T-helper 17 cell (primary cell): ENCODE measurements around the gene ST8SIA5. TPM values are rescaled to one million over a fixed set of nuclear protein-coding genes. Genes with fewer than 3 reads are reported as not detected.
A peak's percentile ranks its signal among the peaks of the same experiment; 100 is the strongest.
"Not testable (repeated sequence)": the region's sequence is repeated elsewhere in the genome, so short reads cannot be mapped to it uniquely, and the experiment has no call there.

ENCODE experiments used
- ATAC-seq: fragments of 150-1000 bp; cut with Tn5 transposase; 2 replicates; pipeline ENCODE4 v1.10.0; 2021; ENCODE audit warnings: mild to moderate bottlenecking, moderate library complexity
- DNase-seq, 3 donors: peaks; one replicate each; pipeline versions ENCODE4 v3.0.0 to v3.0.0-alpha.2; 2020 to 2021
- H3K9me3 ChIP-seq: one replicate; pipeline ENCODE4 v1.7.0; 2013; ENCODE audit warnings: low read length, mild to moderate bottlenecking; ENCODE audit not compliant: control insufficient read depth, poor library complexity, severe bottlenecking
- H3K27ac Mint-ChIP-seq: one replicate; pipeline ENCODE4 v1.8.0; 2022; ENCODE audit warnings: mild to moderate bottlenecking, moderate library complexity, mixed read lengths
- H3K27me3 Mint-ChIP-seq: one replicate; pipeline ENCODE4 v1.8.0; 2022; ENCODE audit warnings: mixed read lengths
- H3K36me3 Mint-ChIP-seq: one replicate; pipeline ENCODE4 v1.8.0; 2022; ENCODE audit warnings: low read depth, mixed read lengths
- H3K4me1 Mint-ChIP-seq: one replicate; pipeline ENCODE4 v1.8.0; 2022; ENCODE audit warnings: mild to moderate bottlenecking, mixed read lengths
- H3K4me3 Mint-ChIP-seq: one replicate; pipeline ENCODE4 v1.8.0; 2022; ENCODE audit warnings: mild to moderate bottlenecking, moderate library complexity, mixed read lengths
- total RNA-seq, 4 donors: library from RNA in 2 of 4; stranded (reverse) in 2 of 4; gene quantifications; one replicate each; pipeline ENCODE4 v1.2.3 and lab custom pipeline; 2022 to 2026

Gene ST8SIA5
- under 1 TPM in 1 of 2 donors, not detected in 1; 0.34 TPM for total RNA-seq
- total RNA-seq (lab: John Stamatoyannopoulos, UW) = 0 to 0.35 reads per million in 2 donors

DNA sequence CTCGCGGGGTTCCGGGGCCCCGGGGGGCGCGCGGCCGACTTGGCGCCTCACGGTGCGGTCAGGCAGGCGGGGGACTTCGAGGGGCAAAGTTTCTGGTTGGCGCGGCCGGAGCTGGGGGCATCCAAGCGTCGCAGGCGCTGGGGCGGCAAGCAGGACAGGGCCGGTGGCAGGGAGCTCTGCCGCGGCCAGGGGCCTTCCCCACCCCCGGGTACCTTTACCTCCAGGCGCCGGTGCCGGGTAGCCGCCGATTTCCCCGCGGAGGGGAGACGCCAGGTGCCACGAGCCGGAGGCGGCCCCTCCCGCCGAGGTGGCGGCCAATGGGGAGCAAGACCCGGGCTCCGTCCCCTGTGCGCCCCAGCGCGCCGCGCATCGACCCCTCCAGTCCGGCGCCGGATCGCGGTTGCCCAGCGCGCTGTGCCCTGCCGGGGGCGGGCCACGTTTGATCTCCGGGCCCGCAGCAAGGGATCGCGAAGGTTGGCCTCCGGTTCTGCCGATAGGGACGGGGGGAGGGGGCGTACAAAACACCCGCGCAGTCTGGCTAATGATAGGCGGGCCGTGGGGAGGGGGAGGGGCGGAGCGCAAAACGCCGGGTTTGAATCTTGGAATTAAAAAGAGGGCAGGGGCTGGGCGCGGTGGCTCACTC, at the start of gene ST8SIA5:
Gene ST8SIA5, minus strand, starts transcription at position 495 of the 643 bp plus-strand sequence. CDS start 545 bp downstream, outside the sequence.
- ATAC-seq = no peak
- H3K4me3 Mint-ChIP-seq = peak within 1 kb of the TSS; percentile 68
- H3K9me3 ChIP-seq = no peaks in the 10 kb centered on the region
- peaks cover 73% of the 10 kb centered on the region for H3K27me3 Mint-ChIP-seq
- peaks cover 7% of the 10 kb centered on the region for H3K4me1 Mint-ChIP-seq
- no peak within 1 kb of the TSS for H3K27ac Mint-ChIP-seq
- no peaks in the 10 kb centered on the region for H3K36me3 Mint-ChIP-seq
- DNase-seq = no peak

DNA sequence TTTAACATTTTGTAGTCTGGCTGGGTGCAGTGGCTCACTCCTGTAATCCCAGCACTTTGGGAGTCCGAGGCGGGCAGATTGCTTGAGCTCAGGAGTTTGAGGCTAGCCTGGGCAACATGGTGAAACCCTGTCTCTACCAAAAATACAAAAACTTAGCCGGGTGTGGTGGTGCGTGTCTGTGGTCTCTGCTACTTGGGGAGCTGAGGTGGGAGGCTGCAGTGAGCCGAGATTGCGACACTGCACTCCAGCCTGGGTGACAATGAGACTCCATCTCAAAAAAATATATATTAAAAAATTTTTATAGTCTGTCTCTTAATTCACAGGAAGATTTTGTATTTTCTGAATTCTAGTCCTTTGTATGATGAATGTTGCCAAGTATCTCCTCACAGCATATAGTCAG, 39.1 kb upstream of the ST8SIA5 start:
- H3K4me3 Mint-ChIP-seq, H3K4me1 Mint-ChIP-seq, H3K27ac Mint-ChIP-seq, H3K27me3 Mint-ChIP-seq, ATAC-seq, DNase-seq, H3K9me3 ChIP-seq, H3K36me3 Mint-ChIP-seq: not testable (repeated sequence)

- Mint-ChIP-seq H3K4me3 (no peak overlapping the region), H3K4me1 (no peaks in the 10 kb centered on the region), H3K36me3 (no peaks in the 10 kb centered on the region), H3K27me3 (no peaks in the 10 kb centered on the region), H3K27ac (no peak overlapping the region)
- no peak for DNase-seq
- H3K9me3 ChIP-seq = no peaks in the 10 kb centered on the region
- no peak for ATAC-seq
These were observed 37.8 kb upstream of the ST8SIA5 start for GRCh38 chr18:46794607-46795006.

GRCh38 chr18:46793565-46793964, 36.7 kb upstream of the ST8SIA5 start:
- Mint-ChIP-seq H3K4me3 (no peak overlapping the region), H3K36me3 (no peaks in the 10 kb centered on the region), H3K27me3 (no peaks in the 10 kb centered on the region), H3K27ac (no peak overlapping the region), H3K4me1 (no peaks in the 10 kb centered on the region)
- DNase-seq = no peak
- H3K9me3 ChIP-seq = no peaks in the 10 kb centered on the region
- no peak for ATAC-seq

GRCh38 chr18:46789088-46789487, 32.2 kb upstream of the ST8SIA5 start:
- no peaks in the 10 kb centered on the region for H3K9me3 ChIP-seq
- H3K27me3 Mint-ChIP-seq = peaks cover 9% of the 10 kb centered on the region
- H3K27ac Mint-ChIP-seq = no peak overlapping the region
- no peak for DNase-seq
- H3K4me1 Mint-ChIP-seq = no peaks in the 10 kb centered on the region
- H3K36me3 Mint-ChIP-seq = no peaks in the 10 kb centered on the region
- H3K4me3 Mint-ChIP-seq = no peak overlapping the region
- ATAC-seq = no peak

GRCh38 chr18:46787674-46788073, 30.8 kb upstream of the ST8SIA5 start:
- no peaks in the 10 kb centered on the region for H3K9me3 ChIP-seq
- Mint-ChIP-seq H3K4me1 (no peaks in the 10 kb centered on the region), H3K36me3 (no peaks in the 10 kb centered on the region), H3K27me3 (peaks cover 9% of the 10 kb centered on the region), H3K27ac (no peak overlapping the region), H3K4me3 (no peak overlapping the region)
- ATAC-seq (no peak), DNase-seq (no peak)

DNA sequence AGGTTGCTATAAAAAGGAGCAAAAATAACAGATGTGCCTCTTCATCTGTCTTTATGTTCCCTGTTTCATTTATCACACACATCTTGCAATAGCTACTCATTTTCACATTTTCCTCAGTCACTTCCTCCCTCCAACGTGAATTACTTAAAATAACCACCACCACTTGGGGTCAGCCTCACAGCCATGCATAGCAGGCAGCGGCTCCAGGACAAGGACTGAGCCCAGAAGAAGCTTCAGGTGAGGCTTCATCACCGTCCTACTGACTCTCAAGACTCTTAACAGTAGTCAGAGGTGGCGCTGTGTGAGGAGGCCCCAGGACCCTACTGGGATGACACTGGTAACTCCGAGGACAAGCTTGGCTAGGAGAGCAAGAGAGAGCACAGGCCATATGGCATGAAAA, 15.5 kb upstream of the ST8SIA5 start:
- Mint-ChIP-seq H3K27me3 (peaks cover 24% of the 10 kb centered on the region), H3K4me1 (peaks cover 3% of the 10 kb centered on the region), H3K27ac (no peak overlapping the region), H3K4me3 (no peak overlapping the region), H3K36me3 (no peaks in the 10 kb centered on the region)
- ATAC-seq (no peak), DNase-seq (no peak)
- no peaks in the 10 kb centered on the region for H3K9me3 ChIP-seq

DNA sequence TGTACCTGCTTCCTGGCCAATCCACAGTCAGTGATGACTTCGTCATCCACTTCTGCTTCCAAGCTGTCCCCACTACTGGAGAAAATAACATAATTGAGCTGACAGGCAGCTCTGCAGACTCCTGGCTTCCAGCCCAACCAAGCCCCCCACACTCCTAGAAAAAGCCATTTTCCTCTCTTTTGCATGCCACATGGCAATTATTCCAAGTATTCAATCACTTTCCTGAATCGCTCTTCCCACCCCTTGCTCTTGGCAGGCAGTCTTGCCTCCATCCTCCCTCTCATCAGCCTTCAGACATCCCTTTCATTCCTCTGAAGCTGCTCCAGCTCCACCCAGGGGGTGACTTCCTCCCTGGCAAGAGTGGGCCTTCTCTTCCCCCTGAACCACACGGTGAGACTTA, 14.3 kb upstream of the ST8SIA5 start:
- no peaks in the 10 kb centered on the region for H3K9me3 ChIP-seq
- Mint-ChIP-seq H3K27ac (no peak overlapping the region), H3K4me1 (peaks cover 3% of the 10 kb centered on the region), H3K27me3 (peaks cover 35% of the 10 kb centered on the region), H3K4me3 (no peak overlapping the region), H3K36me3 (no peaks in the 10 kb centered on the region)
- ATAC-seq (no peak), DNase-seq (no peak)

DNA sequence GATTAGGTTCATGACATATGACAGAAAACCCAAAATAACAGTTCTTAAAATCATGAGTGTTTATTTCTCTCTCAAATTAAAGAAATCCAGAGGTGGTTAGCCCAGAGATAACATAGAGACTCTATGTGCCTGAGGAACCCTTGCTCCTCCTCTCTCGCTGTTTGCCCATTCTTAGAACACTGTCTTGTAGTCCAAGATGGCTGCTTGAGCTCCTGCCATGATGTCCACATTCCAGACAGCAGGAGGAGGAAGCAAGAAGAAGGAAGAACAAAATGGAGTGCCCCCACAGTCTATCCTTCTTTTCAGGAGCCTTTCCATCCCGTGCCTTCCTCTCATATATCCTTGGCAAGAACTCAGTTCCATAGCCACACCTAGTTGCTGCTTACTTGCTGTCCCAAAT, 13.9 kb upstream of the ST8SIA5 start:
- H3K4me3 Mint-ChIP-seq = no peak overlapping the region
- ATAC-seq (no peak), DNase-seq (no peak)
- no peak overlapping the region for H3K27ac Mint-ChIP-seq
- peaks cover 37% of the 10 kb centered on the region for H3K27me3 Mint-ChIP-seq
- peaks cover 3% of the 10 kb centered on the region for H3K4me1 Mint-ChIP-seq
- H3K9me3 ChIP-seq = no peaks in the 10 kb centered on the region
- no peaks in the 10 kb centered on the region for H3K36me3 Mint-ChIP-seq

DNA sequence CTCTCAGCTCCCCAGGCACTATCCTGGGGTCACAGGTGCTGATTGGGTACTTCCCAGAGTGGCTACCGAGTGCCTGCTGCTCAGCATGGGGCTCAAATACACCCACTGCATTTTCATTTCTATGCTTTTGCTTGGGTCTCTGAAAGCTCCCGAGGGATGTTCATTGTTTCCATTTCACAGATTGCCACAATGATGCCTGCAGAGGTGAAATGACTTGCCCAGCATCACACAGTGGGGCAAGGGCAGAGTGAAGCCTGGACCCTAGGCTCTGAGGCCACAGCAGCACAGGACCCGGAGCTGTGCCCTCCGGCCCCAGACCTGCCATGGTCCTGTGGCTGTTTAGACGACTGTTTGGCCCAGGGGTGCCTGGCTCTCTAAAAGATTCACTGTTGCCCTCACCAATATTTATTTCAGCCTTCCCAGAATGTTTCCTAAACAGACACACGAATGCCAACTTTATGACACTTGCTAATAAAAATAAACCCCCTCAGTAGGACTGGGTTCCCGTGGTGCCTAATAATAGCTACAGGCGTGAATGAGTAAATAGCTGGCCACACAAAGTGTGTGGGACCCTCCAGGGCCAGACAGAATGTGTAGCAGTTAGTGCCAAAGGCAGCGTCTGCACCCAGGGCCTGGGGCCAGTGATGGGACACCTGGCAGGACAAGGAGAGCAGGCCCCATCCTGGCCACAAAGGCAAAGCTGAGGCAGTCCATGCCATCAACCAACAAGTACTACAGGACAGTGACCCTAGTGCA, 11.5 kb upstream of the ST8SIA5 start:
- no peaks in the 10 kb centered on the region for H3K9me3 ChIP-seq
- H3K4me1 Mint-ChIP-seq = no peaks in the 10 kb centered on the region
- no peak overlapping the region for H3K27ac Mint-ChIP-seq
- no peaks in the 10 kb centered on the region for H3K36me3 Mint-ChIP-seq
- peaks cover 51% of the 10 kb centered on the region for H3K27me3 Mint-ChIP-seq
- H3K4me3 Mint-ChIP-seq = no peak overlapping the region
- no peak for DNase-seq
- no peak for ATAC-seq

DNA sequence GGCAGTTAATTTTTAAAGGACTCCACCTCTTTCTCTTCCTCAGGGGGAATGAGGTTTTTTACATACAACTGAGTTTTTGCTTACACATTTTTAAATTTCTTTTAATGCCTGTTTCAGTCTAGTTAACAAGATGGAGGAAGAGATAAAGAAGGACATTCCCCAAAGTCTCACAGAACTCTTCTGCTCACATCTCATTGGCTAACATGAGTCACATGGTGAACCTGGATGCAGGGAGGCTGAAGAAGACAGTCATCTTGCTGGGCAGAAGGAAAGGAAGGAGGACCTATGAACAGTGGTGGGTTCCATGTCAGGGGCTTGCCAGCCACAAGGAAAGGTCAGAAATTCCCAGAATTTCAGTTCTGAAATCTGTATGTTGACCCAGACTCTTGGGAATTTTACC, 10.4 kb upstream of the ST8SIA5 start:
- Mint-ChIP-seq H3K4me1 (no peaks in the 10 kb centered on the region), H3K4me3 (no peak overlapping the region), H3K36me3 (no peaks in the 10 kb centered on the region), H3K27ac (no peak overlapping the region), H3K27me3 (peaks cover 62% of the 10 kb centered on the region)
- ATAC-seq (no peak), DNase-seq (no peak)
- no peaks in the 10 kb centered on the region for H3K9me3 ChIP-seq

DNA sequence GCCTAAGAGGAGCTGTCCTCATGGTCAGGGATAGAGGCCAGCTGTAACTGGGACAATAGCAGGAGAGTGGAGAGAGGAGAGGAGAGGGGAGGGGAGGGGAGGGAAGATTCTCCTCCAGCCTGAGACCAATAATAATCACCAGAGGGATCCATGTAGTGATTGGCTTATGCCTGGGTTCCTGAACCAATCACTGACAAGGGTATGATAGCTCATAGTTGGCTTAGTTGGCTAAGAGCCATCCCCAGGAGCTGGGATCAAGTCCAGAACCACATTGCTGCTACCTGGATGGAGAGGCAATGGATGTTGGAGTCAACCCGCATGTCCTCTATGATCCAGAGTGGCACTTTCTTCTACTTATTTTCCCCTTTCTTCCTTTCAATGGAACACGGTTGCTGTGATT, 7.7 kb upstream of the ST8SIA5 start:
- no peaks in the 10 kb centered on the region for H3K9me3 ChIP-seq
- H3K27me3 Mint-ChIP-seq = peaks cover 76% of the 10 kb centered on the region
- H3K4me1 Mint-ChIP-seq = no peaks in the 10 kb centered on the region
- no peak for DNase-seq
- no peak overlapping the region for H3K27ac Mint-ChIP-seq
- H3K36me3 Mint-ChIP-seq = no peaks in the 10 kb centered on the region
- H3K4me3 Mint-ChIP-seq = no peak overlapping the region
- ATAC-seq = no peak

- Mint-ChIP-seq H3K27me3 (peaks cover 70% of the 10 kb centered on the region), H3K4me1 (no peaks in the 10 kb centered on the region), H3K36me3 (no peaks in the 10 kb centered on the region), H3K4me3 (no peak overlapping the region), H3K27ac (no peak overlapping the region)
- DNase-seq (no peak), ATAC-seq (no peak)
- no peaks in the 10 kb centered on the region for H3K9me3 ChIP-seq
These were observed 4.4 kb upstream of the ST8SIA5 start for GRCh38 chr18:46761059-46761769.
